MM.1S (cell line): ENCODE data around the gene NTN4.

Experiments
- DNase-seq: peaks from one replicate; pipeline ENCODE4 v3.0.0-alpha.2; 2015
- H2AFZ ChIP-seq: fragments of 300-600 bp; sonication (generic); 2 replicates; pipeline ENCODE4 v1.6.0; 2016; ENCODE audit warnings: antibody characterized with exemption, low read length
- H3F3A ChIP-seq: fragments of 300-600 bp; sonication (generic); 2 replicates; pipeline ENCODE4 v1.6.1; 2016; ENCODE audit warnings: mild to moderate bottlenecking, antibody characterized with exemption, low read length, moderate library complexity, mixed read lengths; ENCODE audit not compliant: insufficient read depth
- H3K27ac ChIP-seq: fragments of 300-600 bp; sonication (generic); 2 replicates; pipeline ENCODE4 v1.5.1; 2016; ENCODE audit warnings: mild to moderate bottlenecking, low read length
- H3K27me3 ChIP-seq: fragments of 300-600 bp; sonication (generic); replicated peaks from 2 replicates; pipeline ENCODE4 v1.6.0; 2016; ENCODE audit warnings: low read length; ENCODE audit not compliant: insufficient read depth
- H3K36me3 ChIP-seq: fragments of 300-600 bp; sonication (generic); replicated peaks from 2 replicates; pipeline ENCODE4 v1.6.1; 2016; ENCODE audit warnings: mild to moderate bottlenecking, low read length, mixed read lengths; ENCODE audit not compliant: insufficient read depth
- H3K4me1 ChIP-seq: fragments of 300-600 bp; sonication (generic); 2 replicates; pipeline ENCODE4 v1.6.1; 2016; ENCODE audit warnings: low read length, mixed read lengths
- H3K4me2 ChIP-seq: fragments of 300-600 bp; sonication (generic); 2 replicates; pipeline ENCODE4 v1.6.0; 2016; ENCODE audit warnings: low read depth, low read length
- H3K4me3 ChIP-seq: fragments of 300-600 bp; sonication (generic); 2 replicates; pipeline ENCODE4 v1.5.1; 2016; ENCODE audit warnings: low read length, mixed read lengths
- H3K79me2 ChIP-seq: fragments of 300-600 bp; sonication (generic); 2 replicates; pipeline ENCODE4 v1.6.1; 2016; ENCODE audit warnings: mixed run types, low read length, mixed read lengths
- H3K9ac ChIP-seq: fragments of 300-600 bp; sonication (generic); 2 replicates; pipeline ENCODE4 v1.6.1; 2016; ENCODE audit warnings: low read length, mixed read lengths
- H3K9me2 ChIP-seq: fragments of 300-600 bp; sonication (generic); replicated peaks from 2 replicates; pipeline ENCODE4 v1.6.1; 2016; ENCODE audit warnings: mild to moderate bottlenecking, low read length, mixed read lengths; ENCODE audit not compliant: insufficient read depth
- H3K9me3 ChIP-seq: fragments of 300-600 bp; sonication (generic); replicated peaks from 2 replicates; pipeline ENCODE4 v1.6.1; 2016; ENCODE audit warnings: mild to moderate bottlenecking, low read length, mixed read lengths; ENCODE audit not compliant: insufficient read depth
- H4K20me1 ChIP-seq: fragments of 300-600 bp; sonication (generic); 2 replicates; pipeline ENCODE4 v1.6.1; 2016; ENCODE audit warnings: mild to moderate bottlenecking, low read length, moderate library complexity, mixed read lengths; ENCODE audit not compliant: insufficient read depth
- EZH2 ChIP-seq: fragments of 300-600 bp; sonication (generic); optimal IDR thresholded peaks from 2 replicates; pipeline ENCODE3; 2017; ENCODE audit warnings: low read depth, mild to moderate bottlenecking, antibody characterized with exemption, low read length, mixed read lengths
- EZH2phosphoT487 ChIP-seq: fragments of 300-600 bp; sonication (generic); IDR thresholded peaks from 2 replicates; pipeline ENCODE4 v1.6.1; 2018; ENCODE audit warnings: antibody characterized with exemption, low read length
- TF ChIP-seq, protein P1 (sequence below): fragments of 300-600 bp; sonication (generic); IDR thresholded peaks from 2 replicates; pipeline ENCODE4 v1.5.1; 2016; ENCODE audit warnings: antibody characterized with exemption, low read length, mixed read lengths

Gene NTN4

DNA sequence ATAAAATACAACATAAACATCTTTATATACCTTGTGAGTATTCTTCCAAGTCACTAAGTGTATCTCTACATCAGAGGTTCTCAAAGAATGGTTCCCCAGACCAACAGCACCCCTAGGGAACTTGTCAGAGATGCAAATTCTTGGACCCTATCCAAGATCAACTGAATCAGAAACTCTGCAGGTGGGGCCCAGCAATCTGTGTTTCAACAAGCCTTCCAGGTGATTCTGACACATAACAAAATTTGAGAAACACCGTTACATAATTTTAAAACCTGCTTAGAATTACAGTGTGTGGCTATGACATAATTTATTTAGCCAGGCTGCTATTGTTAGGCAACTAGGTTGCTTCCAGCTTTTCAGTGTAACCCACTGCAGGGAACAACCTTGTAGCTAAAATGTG is 49.8 kb downstream of the NTN4 start:
- H3K79me2 ChIP-seq: no peaks in the 10 kb centered on the region
- no peak overlapping the region for H3K27ac ChIP-seq
- peaks cover 4% of the 10 kb centered on the region; the same call in 1 of the 2 replicates for H3K27me3 ChIP-seq
- no peak for DNase-seq
- TF ChIP-seq EZH2: no peak
- no peak for TF ChIP-seq EZH2phosphoT487
- TF ChIP-seq, protein P1, sequence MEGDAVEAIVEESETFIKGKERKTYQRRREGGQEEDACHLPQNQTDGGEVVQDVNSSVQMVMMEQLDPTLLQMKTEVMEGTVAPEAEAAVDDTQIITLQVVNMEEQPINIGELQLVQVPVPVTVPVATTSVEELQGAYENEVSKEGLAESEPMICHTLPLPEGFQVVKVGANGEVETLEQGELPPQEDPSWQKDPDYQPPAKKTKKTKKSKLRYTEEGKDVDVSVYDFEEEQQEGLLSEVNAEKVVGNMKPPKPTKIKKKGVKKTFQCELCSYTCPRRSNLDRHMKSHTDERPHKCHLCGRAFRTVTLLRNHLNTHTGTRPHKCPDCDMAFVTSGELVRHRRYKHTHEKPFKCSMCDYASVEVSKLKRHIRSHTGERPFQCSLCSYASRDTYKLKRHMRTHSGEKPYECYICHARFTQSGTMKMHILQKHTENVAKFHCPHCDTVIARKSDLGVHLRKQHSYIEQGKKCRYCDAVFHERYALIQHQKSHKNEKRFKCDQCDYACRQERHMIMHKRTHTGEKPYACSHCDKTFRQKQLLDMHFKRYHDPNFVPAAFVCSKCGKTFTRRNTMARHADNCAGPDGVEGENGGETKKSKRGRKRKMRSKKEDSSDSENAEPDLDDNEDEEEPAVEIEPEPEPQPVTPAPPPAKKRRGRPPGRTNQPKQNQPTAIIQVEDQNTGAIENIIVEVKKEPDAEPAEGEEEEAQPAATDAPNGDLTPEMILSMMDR: no peak
- no peaks in the 10 kb centered on the region for H3K9me3 ChIP-seq
- no peaks in the 10 kb centered on the region for H3K9me2 ChIP-seq
- H3F3A ChIP-seq: no peaks in the 10 kb centered on the region; the same call in 1 of the 2 replicates
- H3K4me3 ChIP-seq: no peak overlapping the region
- no peak overlapping the region for H3K9ac ChIP-seq
- peaks cover 6% of the 10 kb centered on the region for H3K4me1 ChIP-seq
- H3K4me2 ChIP-seq: no peak overlapping the region
- H3K36me3 ChIP-seq: no peaks in the 10 kb centered on the region
- H2AFZ ChIP-seq: no peak overlapping the region
- no peaks in the 10 kb centered on the region for H4K20me1 ChIP-seq

DNA sequence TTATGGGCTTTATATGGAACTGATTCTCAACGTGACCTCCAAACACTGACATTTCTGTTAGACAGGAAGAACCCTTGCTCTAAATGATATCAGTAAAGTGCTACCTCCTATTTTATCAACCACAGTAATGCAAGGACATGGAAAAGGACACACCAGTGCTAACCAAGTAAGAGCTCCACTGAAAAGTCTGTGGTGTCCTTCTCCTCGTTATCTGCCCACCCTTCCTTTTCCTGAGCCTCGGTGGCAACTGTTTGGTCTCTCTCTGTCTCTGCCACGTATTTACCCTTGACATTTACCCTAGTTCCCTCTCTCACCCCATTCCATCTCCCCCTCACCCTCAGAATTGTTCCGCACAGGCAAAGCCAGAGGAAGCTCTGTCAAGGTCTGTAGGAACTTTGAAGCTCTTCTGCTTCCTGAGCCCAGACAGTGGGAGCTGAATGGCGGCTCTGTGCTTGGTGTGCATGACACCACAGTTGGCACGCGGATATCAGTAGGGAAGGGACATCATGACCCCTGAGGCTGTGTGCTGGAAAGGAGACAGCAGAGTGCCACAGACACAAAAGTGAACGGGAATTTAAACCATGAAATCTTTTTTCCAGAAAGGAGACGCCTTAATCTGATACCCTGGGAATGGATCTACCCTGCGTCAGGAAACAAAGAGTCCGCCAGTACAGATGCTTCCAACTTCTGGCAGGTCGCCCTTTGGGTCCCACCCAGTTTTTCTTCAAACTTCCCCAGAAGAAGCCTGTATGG is 50.8 kb downstream of the NTN4 start:
- Histone ChIP-seq H3F3A (no peaks in the 10 kb centered on the region; the same call in 1 of the 2 replicates), H3K9me3 (no peaks in the 10 kb centered on the region), H3K27me3 (peaks cover 4% of the 10 kb centered on the region; the same call in 1 of the 2 replicates), H4K20me1 (no peaks in the 10 kb centered on the region), H3K27ac (no peak overlapping the region), H3K4me2 (no peak overlapping the region), H3K36me3 (no peaks in the 10 kb centered on the region), H2AFZ (no peak overlapping the region), H3K4me1 (peaks cover 6% of the 10 kb centered on the region), H3K9me2 (no peaks in the 10 kb centered on the region), H3K79me2 (no peaks in the 10 kb centered on the region), H3K9ac (no peak overlapping the region), H3K4me3 (no peak overlapping the region)
- DNase-seq: no peak
- TF ChIP-seq, protein P1: no peak
- TF ChIP-seq EZH2: no peak
- TF ChIP-seq EZH2phosphoT487: no peak

DNA sequence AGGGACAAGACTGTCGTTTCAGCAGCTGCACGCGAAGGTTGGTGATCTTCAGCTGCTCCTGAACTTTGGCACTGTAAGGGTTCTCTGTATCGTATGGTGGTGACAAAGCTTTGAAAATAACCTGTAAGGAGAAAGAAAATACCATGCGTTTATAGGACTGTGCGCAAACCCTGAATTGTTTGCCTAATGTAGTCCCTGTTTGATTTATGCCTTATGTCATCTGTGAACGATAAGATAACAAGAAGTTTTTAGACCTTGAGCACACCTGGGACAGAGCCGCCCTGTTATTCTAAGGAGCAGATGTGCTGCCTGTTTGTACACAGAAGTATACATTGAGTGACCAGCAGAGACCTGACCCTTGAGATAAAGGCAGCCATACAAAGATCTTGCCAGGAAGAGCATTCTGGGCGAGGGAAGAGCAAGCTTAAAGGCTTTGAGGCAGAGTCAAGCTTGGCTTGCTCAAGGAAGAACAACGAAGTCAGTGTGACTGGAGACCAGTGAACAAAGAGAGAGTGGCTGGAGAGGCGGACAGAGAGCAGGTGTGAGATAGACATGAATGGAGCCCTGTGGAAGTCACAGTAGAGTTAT is 52.4 kb downstream of the NTN4 start:
- no peak for DNase-seq
- Histone ChIP-seq H2AFZ (no peak overlapping the region), H3K4me2 (no peak overlapping the region), H3K9ac (no peak overlapping the region), H3K27ac (no peak overlapping the region), H3K4me3 (no peak overlapping the region), H4K20me1 (no peaks in the 10 kb centered on the region), H3K27me3 (peaks cover 2% of the 10 kb centered on the region; the same call in 1 of the 2 replicates), H3K79me2 (no peaks in the 10 kb centered on the region), H3K9me2 (no peaks in the 10 kb centered on the region), H3K9me3 (no peaks in the 10 kb centered on the region), H3K36me3 (no peaks in the 10 kb centered on the region), H3K4me1 (peaks cover 6% of the 10 kb centered on the region), H3F3A (no peaks in the 10 kb centered on the region; the same call in 1 of the 2 replicates)
- no peak for TF ChIP-seq EZH2
- TF ChIP-seq, protein P1: no peak
- no peak for TF ChIP-seq EZH2phosphoT487
